AG04450 (cell line): ENCODE results near the gene MS4A10. TPM values are rescaled to one million over a fixed set of nuclear protein-coding genes. Genes with fewer than 3 reads are reported as not detected.

Experiments
- CTCF ChIA-PET: fragments of 300-600, 350-600 bp; formaldehyde crosslinking; extraction: SDS; loops from one replicate; lab custom pipeline; 2022; ENCODE audit warnings: antibody characterized with exemption, inconsistent platforms; lab: Charles Lee
- POLR2A ChIA-PET: fragments of 350-600 bp; formaldehyde crosslinking; extraction: SDS; loops from one replicate; lab custom pipeline; 2021; ENCODE audit warnings: antibody characterized with exemption, inconsistent platforms; lab: Yijun Ruan, JAX
- DNase-seq: peaks from one replicate; pipeline ENCODE4 v3.0.0-alpha.2; 2011; ENCODE audit warnings: low read depth, low spot score
- H3K27ac ChIP-seq: one replicate; pipeline ENCODE4 v1.5.1; 2012; ENCODE audit warnings: low read depth, low read length, control low read depth
- H3K27me3 ChIP-seq: one replicate; pipeline ENCODE4 v1.6.0; 2012; ENCODE audit warnings: low read length; ENCODE audit not compliant: control insufficient read depth, insufficient read depth
- H3K4me3 ChIP-seq: 2 replicates; pipeline ENCODE4 v1.5.1; 2011; ENCODE audit warnings: mild to moderate bottlenecking, low read depth, low read length, control low read depth
- H3K9me3 ChIP-seq: 2 replicates; pipeline ENCODE4 v1.5.1; 2012; ENCODE audit warnings: low read length; ENCODE audit not compliant: control insufficient read depth, insufficient read depth
- CTCF ChIP-seq: IDR thresholded peaks from 2 replicates; pipeline ENCODE4 v1.5.1; 2011; ENCODE audit warnings: low read depth, low read length, control low read depth, inconsistent platforms
- polyA plus RNA-seq: library from polyadenylated mRNA; depleted of rRNA; stranded (reverse); fragments of >200 nt; gene quantifications from 2 replicates; pipeline ENCODE4 v1.2.3, GENCODE V29; 2011

The MS4A10 gene
- polyA plus RNA-seq, 1 experiment, result not detected

- Histone ChIP-seq H3K9me3 (no peaks in the 10 kb centered on the region), H3K27ac (no peak overlapping the region), H3K4me3 (no peak overlapping the region), H3K27me3 (peaks cover 6% of the 10 kb centered on the region)
- DNase-seq, result no peak
- no peak for TF ChIP-seq CTCF
- ChIA-PET CTCF (no interaction called here), POLR2A (no interaction called here)
Measured at GRCh38 chr11:60780774-60781173, 4.4 kb upstream of the MS4A10 start.

- no peak overlapping the region for H3K27ac ChIP-seq
- no peak for DNase-seq
- H3K27me3 ChIP-seq, result peaks cover 6% of the 10 kb centered on the region
- H3K9me3 ChIP-seq, result no peaks in the 10 kb centered on the region
- no peak for TF ChIP-seq CTCF
- H3K4me3 ChIP-seq, result no peak overlapping the region
- POLR2A ChIA-PET, result no interaction called here
- CTCF ChIA-PET, result interaction anchor here (0.7 kb wide), 1 partner anchor 402 kb away, joined by 8 read pairs; no protein-coding TSS in a partner anchor
Measured at GRCh38 chr11:60781286-60781980, 3.7 kb upstream of the MS4A10 start.

GRCh38 chr11:60781981-60782316 is 3.2 kb upstream of the MS4A10 start:
- ChIA-PET CTCF (interaction anchor here (0.7 kb wide), 1 partner anchor 401 kb away, joined by 8 read pairs; no protein-coding TSS in a partner anchor), POLR2A (no interaction called here)
- Histone ChIP-seq H3K4me3 (no peak overlapping the region), H3K27me3 (peaks cover 6% of the 10 kb centered on the region), H3K27ac (no peak overlapping the region), H3K9me3 (no peaks in the 10 kb centered on the region)
- no peak for DNase-seq
- no peak for TF ChIP-seq CTCF

- peaks cover 6% of the 10 kb centered on the region for H3K27me3 ChIP-seq
- CTCF ChIA-PET, result interaction anchor here (0.7 kb wide), 1 partner anchor 400 kb away, joined by 8 read pairs; no protein-coding TSS in a partner anchor
- no peak overlapping the region for H3K27ac ChIP-seq
- H3K4me3 ChIP-seq, result no peak overlapping the region
- POLR2A ChIA-PET, result no interaction called here
- no peak for TF ChIP-seq CTCF
- no peaks in the 10 kb centered on the region for H3K9me3 ChIP-seq
- no peak for DNase-seq
Measured at GRCh38 chr11:60782393-60783140, 2.6 kb upstream of the MS4A10 start.

GRCh38 chr11:60783141-60783484 is 2.0 kb upstream of the MS4A10 start:
- DNase-seq, result no peak
- ChIA-PET POLR2A (no interaction called here), CTCF (no interaction called here)
- no peak for TF ChIP-seq CTCF
- no peak overlapping the region for H3K27ac ChIP-seq
- H3K27me3 ChIP-seq, result peaks cover 6% of the 10 kb centered on the region
- H3K4me3 ChIP-seq, result no peak overlapping the region
- H3K9me3 ChIP-seq, result no peaks in the 10 kb centered on the region
